Ammon's horn (tissue), 1 donor: ENCODE data around the gene LAMC1.
A peak's percentile ranks its signal among the peaks of the same experiment; 100 is the strongest.

Experiments used
- DNase-seq: peaks from one replicate; pipeline ENCODE4 v3.0.0-alpha.2; 2016; ENCODE audit warnings: low spot score

Gene LAMC1

GRCh38 chr1:183080406-183080805, 57.2 kb downstream of the LAMC1 start:
- no peak for DNase-seq

GRCh38 chr1:183081402-183082120, 58.3 kb downstream of the LAMC1 start:
- no peak for DNase-seq

- DNase-seq, result no peak
Measured at GRCh38 chr1:183082650-183083049, 59.4 kb downstream of the LAMC1 start.

GRCh38 chr1:183087001-183087400, 63.8 kb downstream of the LAMC1 start:
- no peak for DNase-seq

- DNase-seq, result no peak
Measured at GRCh38 chr1:183089025-183089639, 65.9 kb downstream of the LAMC1 start.

- DNase-seq, result peak; percentile 56
Measured at GRCh38 chr1:183090391-183091006, 67.3 kb downstream of the LAMC1 start.

GRCh38 chr1:183091181-183091580, 68.0 kb downstream of the LAMC1 start:
- no peak for DNase-seq

GRCh38 chr1:183092350-183092749, 69.1 kb downstream of the LAMC1 start:
- no peak for DNase-seq

- DNase-seq, result no peak
Measured at GRCh38 chr1:183093066-183093668, 69.9 kb downstream of the LAMC1 start.

- DNase-seq, result no peak
Measured at GRCh38 chr1:183093786-183094298, 70.6 kb downstream of the LAMC1 start.

GRCh38 chr1:183094351-183094750, 71.1 kb downstream of the LAMC1 start:
- no peak for DNase-seq

- DNase-seq, result no peak
Measured at GRCh38 chr1:183096351-183096750, 73.1 kb downstream of the LAMC1 start.

GRCh38 chr1:183096894-183097293, 73.7 kb downstream of the LAMC1 start:
- DNase-seq, result no peak

- no peak for DNase-seq
Measured at GRCh38 chr1:183097438-183098051, 74.3 kb downstream of the LAMC1 start.

- DNase-seq, result no peak
Measured at GRCh38 chr1:183098317-183098716, 75.1 kb downstream of the LAMC1 start.

GRCh38 chr1:183100361-183100974, 77.2 kb downstream of the LAMC1 start:
- DNase-seq, result no peak

GRCh38 chr1:183101081-183101480, 77.9 kb downstream of the LAMC1 start:
- no peak for DNase-seq

GRCh38 chr1:183101841-183102276, 78.6 kb downstream of the LAMC1 start:
- peak; percentile 9 for DNase-seq

GRCh38 chr1:183103147-183103546, 79.9 kb downstream of the LAMC1 start:
- no peak for DNase-seq

GRCh38 chr1:183103577-183103976, 80.4 kb downstream of the LAMC1 start:
- no peak for DNase-seq

GRCh38 chr1:183105449-183105848, 82.2 kb downstream of the LAMC1 start:
- no peak for DNase-seq

- DNase-seq, result no peak
Measured at GRCh38 chr1:183106166-183106565, 82.9 kb downstream of the LAMC1 start.
